Measurements from ENCODE around the gene MOBP. TPM values are rescaled to one million over a fixed set of nuclear protein-coding genes. Genes with fewer than 3 reads are reported as not detected.
A peak's percentile ranks its signal among the peaks of the same experiment; 100 is the strongest.

Gene MOBP
- total and polyA plus RNA-seq, 2 donors from 2014 or later: 0.16 TPM; not detected in 1

DNA sequence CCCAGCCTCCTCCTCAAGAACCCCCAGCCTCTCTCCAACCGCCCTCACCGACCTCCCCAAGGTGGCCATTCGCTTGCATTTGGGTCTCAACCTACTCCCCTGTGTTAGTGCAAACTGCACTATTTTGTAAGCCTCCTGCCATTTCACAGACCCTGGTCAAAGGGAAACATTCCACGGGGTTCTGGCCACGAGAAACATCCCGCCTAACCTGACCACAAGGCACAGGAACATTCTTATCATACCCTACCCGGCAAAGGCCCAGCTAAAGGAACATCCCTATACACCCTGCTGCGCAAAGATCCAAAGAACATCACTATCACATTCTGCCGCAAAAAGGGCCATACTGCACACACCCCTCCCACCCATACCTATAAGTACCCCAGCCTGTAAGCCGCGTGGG is 38.0 kb upstream of the MOBP start:
- no peaks in the 10 kb centered on the region for H3K36me3 ChIP-seq (ENCODE audit: control insufficient read depth in 2 of 3, insufficient read depth in 3 of 3, low read length in 3 of 3)
- no peaks in the 10 kb centered on the region for H3K27me3 ChIP-seq (ENCODE audit: control insufficient read depth, insufficient read depth, low read length)
- H3K4me1 ChIP-seq (ENCODE audit: control insufficient read depth in 2 of 3, insufficient read depth in 2 of 3, low read depth in 1 of 3, low read length in 3 of 3): peaks cover 0 to 4% (median 3%) of the 10 kb centered on the region in 3 donors
- no peak for DNase-seq
- intact Hi-C loops (cut with DNase I): no loop called here
- no peak for TF ChIP-seq CTCF (IDR thresholded peaks at IDR 0.05; ENCODE audit: borderline replicate concordance, extremely low read depth, insufficient read depth)
- no peaks in the 10 kb centered on the region for H3K9me3 ChIP-seq (ENCODE audit: control insufficient read depth in 2 of 3, insufficient read depth in 1 of 3, low read length in 3 of 3)
- no peak overlapping the region for H3K9ac ChIP-seq (ENCODE audit: low read length in 3 of 3)
- FAIRE-seq: no peak
- no peak overlapping the region for H3K27ac ChIP-seq (ENCODE audit: low read depth in 2 of 2, low read length in 2 of 2)
- H3K4me3 ChIP-seq (ENCODE audit: low read length in 3 of 3): no peak overlapping the region

DNA sequence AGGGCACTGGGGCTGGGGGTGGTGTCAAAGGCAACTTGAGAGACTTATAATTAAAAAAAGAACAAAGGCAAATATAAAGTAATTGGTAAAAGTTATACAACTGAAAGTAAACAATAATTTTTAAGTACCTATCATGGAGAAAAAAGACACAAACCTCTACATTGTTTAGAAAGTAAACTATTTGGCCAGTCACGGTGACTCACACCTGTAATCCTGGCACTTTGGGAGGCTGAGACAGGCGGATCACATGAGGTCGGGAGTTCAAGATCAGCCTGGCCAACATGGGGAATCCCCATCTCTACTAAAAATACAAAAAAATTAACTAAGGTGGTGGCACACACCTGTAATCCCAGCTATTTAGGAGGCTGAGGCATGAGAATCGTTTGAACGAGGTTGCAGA is 35.1 kb upstream of the MOBP start:
- Histone ChIP-seq H3K4me3 (ENCODE audit: low read length in 3 of 3) (no peak overlapping the region), H3K9me3 (ENCODE audit: control insufficient read depth in 2 of 3, insufficient read depth in 1 of 3, low read length in 3 of 3) (no peaks in the 10 kb centered on the region), H3K9ac (ENCODE audit: low read length in 3 of 3) (no peak overlapping the region), H3K4me1 (ENCODE audit: control insufficient read depth in 2 of 3, insufficient read depth in 2 of 3, low read depth in 1 of 3, low read length in 3 of 3) (peaks cover 0 to 4% (median 3%) of the 10 kb centered on the region in 3 donors), H3K27ac (ENCODE audit: low read depth in 2 of 2, low read length in 2 of 2) (no peak overlapping the region), H3K27me3 (ENCODE audit: control insufficient read depth, insufficient read depth, low read length) (no peaks in the 10 kb centered on the region), H3K36me3 (ENCODE audit: control insufficient read depth in 2 of 3, insufficient read depth in 3 of 3, low read length in 3 of 3) (no peaks in the 10 kb centered on the region)
- TF ChIP-seq CTCF (IDR thresholded peaks at IDR 0.05; ENCODE audit: borderline replicate concordance, extremely low read depth, insufficient read depth): no peak
- DNase-seq: no peak
- no peak for FAIRE-seq
- intact Hi-C loops (cut with DNase I): no loop called here

GRCh38 chr3:39433642-39434041 is 33.8 kb upstream of the MOBP start:
- intact Hi-C loops (cut with DNase I): no loop called here
- H3K9me3 ChIP-seq (ENCODE audit: control insufficient read depth in 2 of 3, insufficient read depth in 1 of 3, low read length in 3 of 3): no peaks in the 10 kb centered on the region
- TF ChIP-seq CTCF (IDR thresholded peaks at IDR 0.05; ENCODE audit: borderline replicate concordance, extremely low read depth, insufficient read depth): no peak
- H3K27ac ChIP-seq (ENCODE audit: low read depth in 2 of 2, low read length in 2 of 2): peak overlapping the region; percentile 34 to 59
- FAIRE-seq: no peak
- H3K27me3 ChIP-seq (ENCODE audit: control insufficient read depth, insufficient read depth, low read length): no peaks in the 10 kb centered on the region
- H3K9ac ChIP-seq (ENCODE audit: low read length in 3 of 3): no peak overlapping the region
- DNase-seq: no peak
- H3K36me3 ChIP-seq (ENCODE audit: control insufficient read depth in 2 of 3, insufficient read depth in 3 of 3, low read length in 3 of 3): no peaks in the 10 kb centered on the region
- H3K4me3 ChIP-seq (ENCODE audit: low read length in 3 of 3): peak overlapping the region in 2 of 3 donors; percentile 1 to 10
- peaks cover 0 to 4% (median 3%) of the 10 kb centered on the region in 3 donors for H3K4me1 ChIP-seq (ENCODE audit: control insufficient read depth in 2 of 3, insufficient read depth in 2 of 3, low read depth in 1 of 3, low read length in 3 of 3)

- no peaks in the 10 kb centered on the region for H3K27me3 ChIP-seq (ENCODE audit: control insufficient read depth, insufficient read depth, low read length)
- no peak overlapping the region for H3K4me3 ChIP-seq (ENCODE audit: low read length in 3 of 3)
- DNase-seq (no peak), FAIRE-seq (no peak)
- H3K36me3 ChIP-seq (ENCODE audit: control insufficient read depth in 2 of 3, insufficient read depth in 3 of 3, low read length in 3 of 3): no peaks in the 10 kb centered on the region
- H3K9ac ChIP-seq (ENCODE audit: low read length in 3 of 3): no peak overlapping the region
- no peak for TF ChIP-seq CTCF (IDR thresholded peaks at IDR 0.05; ENCODE audit: borderline replicate concordance, extremely low read depth, insufficient read depth)
- intact Hi-C loops (cut with DNase I): no loop called here
- H3K4me1 ChIP-seq (ENCODE audit: control insufficient read depth in 2 of 3, insufficient read depth in 2 of 3, low read depth in 1 of 3, low read length in 3 of 3): peaks cover 0 to 4% (median 3%) of the 10 kb centered on the region in 3 donors
- H3K9me3 ChIP-seq (ENCODE audit: control insufficient read depth in 2 of 3, insufficient read depth in 1 of 3, low read length in 3 of 3): no peaks in the 10 kb centered on the region
- H3K27ac ChIP-seq (ENCODE audit: low read depth in 2 of 2, low read length in 2 of 2): no peak overlapping the region
These were observed 32.9 kb upstream of the MOBP start for GRCh38 chr3:39434574-39434973.
